ENCODE results near the gene TAF11L12.
"Not testable (repeated sequence)": the region's sequence is repeated elsewhere in the genome, so short reads cannot be mapped to it uniquely, and the experiment has no call there.

TAF11L12 gene

DNA sequence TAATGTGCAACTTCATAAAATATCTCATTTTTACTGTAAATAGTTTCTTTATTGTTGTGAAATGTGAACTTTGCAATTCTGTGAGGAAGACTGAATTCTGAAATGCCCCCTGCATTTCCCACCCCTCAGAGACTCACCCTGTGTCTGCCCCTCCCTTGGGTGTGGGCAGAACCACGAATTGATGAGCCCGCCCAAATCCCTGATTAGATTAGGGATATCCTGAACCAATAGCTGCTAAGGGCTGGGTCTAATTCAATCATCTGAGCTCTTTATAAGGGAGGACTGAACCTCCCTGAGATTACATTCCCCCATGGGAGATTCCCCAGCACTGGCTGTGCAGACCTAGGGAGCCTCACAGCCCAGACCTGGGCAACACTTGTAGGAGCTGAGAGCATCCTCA, at the start of gene TAF11L12:
Gene TAF11L12 (plus strand): TSS at position 301 of the 400 bp plus-strand sequence.
- H3K36me3 Mint-ChIP-seq (ENCODE audit: low read depth) = not testable (repeated sequence)

DNA sequence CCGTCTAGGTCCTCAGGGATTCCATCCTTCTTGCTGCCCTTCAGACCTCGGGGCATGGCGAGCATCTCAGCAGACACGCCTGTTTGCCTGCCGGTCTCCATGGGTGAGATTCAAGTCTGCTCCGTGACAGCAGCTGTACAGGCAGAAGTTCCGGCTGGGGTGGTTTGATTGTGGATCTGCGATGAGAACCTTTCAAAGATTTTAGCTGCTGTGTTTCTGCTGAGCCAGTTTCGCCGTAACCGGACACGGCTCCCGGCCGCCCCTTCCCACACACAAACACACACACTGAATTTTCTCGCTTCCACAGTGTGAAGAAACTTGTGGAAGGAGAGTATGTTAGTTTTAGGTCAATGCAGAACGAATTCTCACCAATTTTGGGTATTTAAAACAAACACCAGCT, 24.5 kb upstream of the TAF11L12 start, which contains the start of gene TAF11L7:
Gene TAF11L7 (minus strand): TSS at position 101 of the 400 bp plus-strand sequence.
- H3K4me1 Mint-ChIP-seq; H3K27me3 Mint-ChIP-seq (ENCODE audit: low read depth); H3K4me3 Mint-ChIP-seq; H3K36me3 Mint-ChIP-seq (ENCODE audit: low read depth); H3K9me3 Mint-ChIP-seq; H3K27ac Mint-ChIP-seq: not testable (repeated sequence)

More for the DNA sequence above, at the start of gene TAF11L12:
- not testable (repeated sequence) for H3K4me1 Mint-ChIP-seq; H3K27ac Mint-ChIP-seq; H3K27me3 Mint-ChIP-seq (ENCODE audit: low read depth); H3K4me3 Mint-ChIP-seq; H3K9me3 Mint-ChIP-seq

DNA sequence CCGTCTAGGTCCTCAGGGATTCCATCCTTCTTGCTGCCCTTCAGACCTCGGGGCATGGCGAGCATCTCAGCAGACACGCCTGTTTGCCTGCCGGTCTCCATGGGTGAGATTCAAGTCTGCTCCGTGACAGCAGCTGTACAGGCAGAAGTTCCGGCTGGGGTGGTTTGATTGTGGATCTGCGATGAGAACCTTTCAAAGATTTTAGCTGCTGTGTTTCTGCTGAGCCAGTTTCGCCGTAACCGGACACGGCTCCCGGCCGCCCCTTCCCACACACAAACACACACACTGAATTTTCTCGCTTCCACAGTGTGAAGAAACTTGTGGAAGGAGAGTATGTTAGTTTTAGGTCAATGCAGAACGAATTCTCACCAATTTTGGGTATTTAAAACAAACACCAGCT, 19.3 kb upstream of the TAF11L12 start, which contains the start of gene TAF11L8:
Gene TAF11L8 (minus strand): TSS at position 101 of the 400 bp plus-strand sequence.
- not testable (repeated sequence) for H3K4me3 Mint-ChIP-seq; H3K9me3 Mint-ChIP-seq; H3K36me3 Mint-ChIP-seq (ENCODE audit: low read depth); H3K27me3 Mint-ChIP-seq (ENCODE audit: low read depth); H3K4me1 Mint-ChIP-seq; H3K27ac Mint-ChIP-seq

DNA sequence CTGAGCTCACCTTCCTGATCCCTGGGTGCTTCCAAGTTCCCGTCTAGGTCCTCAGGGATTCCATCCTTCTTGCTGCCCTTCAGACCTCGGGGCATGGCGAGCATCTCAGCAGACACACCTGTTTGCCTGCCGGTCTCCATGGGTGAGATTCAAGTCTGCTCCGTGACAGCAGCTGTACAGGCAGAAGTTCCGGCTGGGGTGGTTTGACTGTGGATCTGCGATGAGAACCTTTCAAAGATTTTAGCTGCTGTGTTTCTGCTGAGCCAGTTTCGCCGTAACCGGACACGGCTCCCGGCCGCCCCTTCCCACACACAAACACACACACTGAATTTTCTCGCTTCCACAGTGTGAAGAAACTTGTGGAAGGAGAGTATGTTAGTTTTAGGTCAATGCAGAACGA, 15.9 kb upstream of the TAF11L12 start, which contains the start of gene TAF11L9:
Gene TAF11L9 (minus strand): TSS at position 140 of the 400 bp plus-strand sequence.
- not testable (repeated sequence) for H3K27ac Mint-ChIP-seq; H3K4me3 Mint-ChIP-seq; H3K4me1 Mint-ChIP-seq; H3K9me3 Mint-ChIP-seq; H3K36me3 Mint-ChIP-seq (ENCODE audit: low read depth); H3K27me3 Mint-ChIP-seq (ENCODE audit: low read depth)

DNA sequence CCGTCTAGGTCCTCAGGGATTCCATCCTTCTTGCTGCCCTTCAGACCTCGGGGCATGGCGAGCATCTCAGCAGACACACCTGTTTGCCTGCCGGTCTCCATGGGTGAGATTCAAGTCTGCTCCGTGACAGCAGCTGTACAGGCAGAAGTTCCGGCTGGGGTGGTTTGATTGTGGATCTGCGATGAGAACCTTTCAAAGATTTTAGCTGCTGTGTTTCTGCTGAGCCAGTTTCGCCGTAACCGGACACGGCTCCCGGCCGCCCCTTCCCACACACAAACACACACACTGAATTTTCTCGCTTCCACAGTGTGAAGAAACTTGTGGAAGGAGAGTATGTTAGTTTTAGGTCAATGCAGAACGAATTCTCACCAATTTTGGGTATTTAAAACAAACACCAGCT, 12.5 kb upstream of the TAF11L12 start, which contains the start of gene TAF11L10:
Gene TAF11L10 (minus strand): TSS at position 101 of the 400 bp plus-strand sequence.
- not testable (repeated sequence) for H3K4me1 Mint-ChIP-seq; H3K27ac Mint-ChIP-seq; H3K27me3 Mint-ChIP-seq (ENCODE audit: low read depth)

DNA sequence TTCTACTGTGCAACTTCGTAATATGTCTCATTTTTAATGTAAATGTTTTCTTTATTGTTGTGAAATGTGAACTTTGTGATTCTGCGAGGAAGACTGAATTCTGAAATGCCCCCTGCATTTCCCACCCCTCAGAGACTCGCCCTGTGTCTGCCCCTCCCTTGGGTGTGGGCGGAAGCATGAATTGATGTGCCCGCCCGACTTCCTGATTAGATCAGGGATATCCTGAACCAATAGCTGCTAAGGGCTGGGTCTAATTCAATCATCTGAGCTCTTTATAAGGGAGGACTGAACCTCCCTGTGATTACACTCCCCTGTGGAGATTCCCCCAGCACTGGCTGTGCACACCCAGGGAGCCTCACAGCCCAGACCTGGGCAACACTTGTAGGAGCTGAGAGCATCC, 6.3 kb upstream of the TAF11L12 start, which contains the start of gene TAF11L11:
Gene TAF11L11 (plus strand): TSS at position 304 of the 400 bp plus-strand sequence.
- H3K4me1 Mint-ChIP-seq; H3K36me3 Mint-ChIP-seq (ENCODE audit: low read depth); H3K27ac Mint-ChIP-seq; H3K9me3 Mint-ChIP-seq; H3K4me3 Mint-ChIP-seq; H3K27me3 Mint-ChIP-seq (ENCODE audit: low read depth): not testable (repeated sequence)

More for the DNA sequence above, 12.5 kb upstream of the TAF11L12 start, which contains the start of gene TAF11L10:
- H3K9me3 Mint-ChIP-seq; H3K4me3 Mint-ChIP-seq; H3K36me3 Mint-ChIP-seq (ENCODE audit: low read depth): not testable (repeated sequence)

DNA sequence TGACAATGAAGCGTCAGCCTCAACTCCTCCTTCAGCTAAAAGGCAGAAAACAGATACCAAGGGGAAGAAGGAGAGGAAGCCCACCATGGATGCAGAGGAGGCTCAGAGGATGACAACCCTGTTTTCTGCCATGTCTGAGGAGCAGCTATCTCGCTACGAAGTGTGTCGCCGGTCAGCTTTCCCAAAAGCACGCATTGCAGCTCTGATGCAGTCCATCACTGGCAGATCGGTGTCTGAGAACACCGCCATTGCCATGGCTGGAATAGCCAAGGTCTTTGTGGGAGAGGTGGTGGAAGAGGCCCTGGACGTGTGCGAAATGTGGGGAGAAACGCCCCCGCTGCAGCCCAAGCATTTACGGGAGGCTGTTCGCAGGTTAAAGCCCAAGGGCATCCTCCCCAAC, 5.2 kb upstream of the TAF11L12 start:
- H3K27ac Mint-ChIP-seq = no peak overlapping the region
- H3K27me3 Mint-ChIP-seq (ENCODE audit: low read depth) = no peaks in the 10 kb centered on the region
- H3K4me1 Mint-ChIP-seq = no peaks in the 10 kb centered on the region
- no peaks in the 10 kb centered on the region for H3K9me3 Mint-ChIP-seq
- no peak overlapping the region for H3K4me3 Mint-ChIP-seq
- H3K36me3 Mint-ChIP-seq (ENCODE audit: low read depth) = no peaks in the 10 kb centered on the region
- TF ChIP-seq, protein P1, sequence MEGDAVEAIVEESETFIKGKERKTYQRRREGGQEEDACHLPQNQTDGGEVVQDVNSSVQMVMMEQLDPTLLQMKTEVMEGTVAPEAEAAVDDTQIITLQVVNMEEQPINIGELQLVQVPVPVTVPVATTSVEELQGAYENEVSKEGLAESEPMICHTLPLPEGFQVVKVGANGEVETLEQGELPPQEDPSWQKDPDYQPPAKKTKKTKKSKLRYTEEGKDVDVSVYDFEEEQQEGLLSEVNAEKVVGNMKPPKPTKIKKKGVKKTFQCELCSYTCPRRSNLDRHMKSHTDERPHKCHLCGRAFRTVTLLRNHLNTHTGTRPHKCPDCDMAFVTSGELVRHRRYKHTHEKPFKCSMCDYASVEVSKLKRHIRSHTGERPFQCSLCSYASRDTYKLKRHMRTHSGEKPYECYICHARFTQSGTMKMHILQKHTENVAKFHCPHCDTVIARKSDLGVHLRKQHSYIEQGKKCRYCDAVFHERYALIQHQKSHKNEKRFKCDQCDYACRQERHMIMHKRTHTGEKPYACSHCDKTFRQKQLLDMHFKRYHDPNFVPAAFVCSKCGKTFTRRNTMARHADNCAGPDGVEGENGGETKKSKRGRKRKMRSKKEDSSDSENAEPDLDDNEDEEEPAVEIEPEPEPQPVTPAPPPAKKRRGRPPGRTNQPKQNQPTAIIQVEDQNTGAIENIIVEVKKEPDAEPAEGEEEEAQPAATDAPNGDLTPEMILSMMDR (IDR thresholded peaks at IDR 0.05; ENCODE audit: unreplicated experiment in 3 of 3) = no peak

DNA sequence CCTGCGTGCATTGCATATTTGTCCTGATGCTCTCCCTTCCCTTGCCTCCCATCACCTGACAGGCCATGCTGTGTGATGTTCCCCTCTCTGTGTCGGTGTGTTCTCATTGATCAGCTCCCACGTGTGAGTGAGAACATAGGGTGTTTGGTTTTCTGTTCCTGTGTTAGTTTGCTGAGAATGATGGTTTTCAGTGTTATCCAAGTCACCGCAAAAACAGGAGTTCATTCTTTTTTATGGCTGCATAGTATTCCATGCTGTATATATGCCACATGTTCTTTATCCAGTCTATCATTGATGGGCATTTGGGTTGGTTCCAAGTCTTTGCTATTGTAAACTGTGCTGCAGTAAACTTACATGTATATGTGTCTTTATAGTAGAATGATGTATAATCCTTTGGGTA, 2.7 kb upstream of the TAF11L12 start:
- H3K27ac Mint-ChIP-seq; H3K27me3 Mint-ChIP-seq (ENCODE audit: low read depth); H3K36me3 Mint-ChIP-seq (ENCODE audit: low read depth); H3K9me3 Mint-ChIP-seq; H3K4me1 Mint-ChIP-seq; H3K4me3 Mint-ChIP-seq: not testable (repeated sequence)

DNA sequence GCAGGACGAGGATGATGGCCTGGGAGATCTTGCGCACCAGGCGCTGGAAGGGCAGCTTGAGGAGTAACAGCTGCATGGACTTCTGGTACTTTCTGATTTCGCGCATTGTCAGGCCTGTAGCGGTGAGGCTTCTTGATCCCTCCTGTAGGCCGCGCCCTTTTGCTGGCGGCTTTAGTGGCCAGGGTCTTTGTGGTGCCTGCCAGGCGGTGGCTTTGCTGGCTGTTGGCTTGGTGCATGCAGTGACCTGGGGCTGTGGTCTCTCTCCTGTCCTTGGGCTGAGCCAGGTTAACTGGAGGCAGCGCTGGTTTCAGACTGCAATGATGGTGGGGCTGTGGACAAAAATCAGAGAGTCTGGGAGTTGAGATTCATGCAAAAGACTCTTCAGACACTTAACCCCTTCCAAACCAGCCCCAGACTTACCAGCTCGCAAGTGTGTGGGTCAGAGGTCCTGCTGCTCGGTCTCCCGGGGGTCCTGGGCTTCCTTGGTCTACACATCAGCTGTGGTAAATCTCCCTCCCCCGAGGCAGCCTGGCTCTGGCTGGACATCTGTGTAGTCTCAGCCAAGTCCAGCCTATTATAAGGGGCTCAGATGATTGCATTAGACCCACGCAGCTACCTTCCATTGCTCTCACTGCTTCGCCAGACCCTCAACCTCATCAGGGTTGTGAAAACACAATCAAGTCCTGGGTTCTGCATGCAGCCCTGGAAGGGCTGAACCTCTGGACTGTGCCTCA, 4.8 kb downstream of the TAF11L12 start:
- Mint-ChIP-seq H3K4me3 (no peak overlapping the region), H3K36me3 (ENCODE audit: low read depth) (no peaks in the 10 kb centered on the region), H3K27ac (no peak overlapping the region), H3K9me3 (peaks cover 7% of the 10 kb centered on the region), H3K4me1 (no peaks in the 10 kb centered on the region), H3K27me3 (ENCODE audit: low read depth) (peaks cover 13% of the 10 kb centered on the region)
- TF ChIP-seq, protein P1 (IDR thresholded peaks at IDR 0.05; ENCODE audit: unreplicated experiment in 3 of 3) = no peak
